Stimulated activated CD4-positive, alpha-beta T cell treated with anti-CD3 and anti-CD28 coated beads, Interleukin-1b, Interleukin-23, amount 100 ng/mL, for 24 hours (primary cell): Measurements from ENCODE around the gene FAH.

Experiments used
- DNase-seq, 4 experiments: peaks; one replicate each; pipeline ENCODE4 v3.0.0-alpha.2; 2020; ENCODE audit warnings: low read depth in 4 of 4, low spot score in 1 of 4

FAH gene

DNA sequence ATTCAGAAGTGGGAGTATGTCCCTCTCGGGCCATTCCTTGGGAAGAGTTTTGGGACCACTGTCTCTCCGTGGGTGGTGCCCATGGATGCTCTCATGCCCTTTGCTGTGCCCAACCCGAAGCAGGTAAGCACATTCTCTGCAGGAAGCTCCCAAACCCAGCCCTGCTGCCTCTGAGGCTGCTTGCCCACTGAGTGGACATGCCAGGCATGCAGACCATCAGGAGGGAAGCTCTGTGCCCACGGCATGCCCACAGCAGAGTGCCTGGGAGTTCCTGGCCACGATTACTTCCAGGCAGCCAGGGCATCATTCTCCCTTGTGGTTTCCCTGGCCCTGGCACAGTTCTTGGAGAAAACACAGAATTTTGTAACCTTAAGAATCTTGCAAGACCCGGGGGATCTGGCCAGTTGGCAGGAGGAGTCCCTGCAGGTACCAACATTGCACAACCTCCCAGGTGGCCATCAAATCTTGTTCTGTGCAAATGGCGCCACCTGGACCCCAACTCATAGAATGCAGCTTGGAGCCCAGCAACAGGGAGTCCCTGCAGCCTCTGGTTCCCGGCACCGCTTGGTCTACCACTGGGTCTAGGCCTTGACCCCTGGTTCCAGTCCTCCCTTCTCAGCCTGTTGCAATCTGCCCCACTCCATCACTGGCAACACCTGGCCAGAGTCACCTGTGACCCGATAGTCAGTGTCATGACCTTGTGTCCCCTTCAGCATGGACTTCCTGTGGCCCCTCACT, 20.4 kb downstream of the FAH start:
- peak; percentile 46 to 53 (median 50) for DNase-seq

DNA sequence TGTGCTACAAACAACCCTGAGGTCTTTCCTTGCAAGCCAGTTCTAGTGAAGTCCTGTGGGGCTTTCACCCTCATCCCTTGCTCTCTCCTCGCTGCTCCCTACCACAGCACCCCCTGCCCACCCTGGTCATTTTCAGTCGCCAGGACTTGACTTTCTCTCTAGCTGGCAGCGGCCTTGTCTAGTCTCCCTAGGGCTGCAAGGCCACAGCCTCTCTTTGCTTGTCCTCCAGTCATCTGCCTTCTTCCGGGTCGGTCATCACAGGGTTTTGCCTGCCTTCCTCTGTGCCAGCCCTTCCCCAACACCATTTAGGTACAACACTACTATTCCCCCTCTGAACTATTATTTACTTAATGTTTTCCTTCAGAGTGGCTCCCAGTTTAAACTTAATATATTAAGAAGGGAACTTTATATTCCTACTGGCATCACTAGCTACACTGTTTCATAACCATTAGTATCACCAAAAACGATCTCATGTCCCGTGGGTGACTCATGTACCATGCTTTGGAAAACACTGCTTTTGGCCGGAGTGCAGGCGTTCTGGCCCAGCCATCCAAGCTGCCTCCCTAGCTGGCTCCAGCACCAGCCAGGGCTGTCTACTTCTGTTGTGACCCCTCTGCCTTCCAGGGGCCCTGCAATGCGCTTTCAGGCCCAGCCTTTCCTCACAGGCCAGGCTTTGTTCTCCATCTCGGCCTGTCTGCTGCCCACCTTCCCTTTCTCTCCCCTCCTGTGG, 21.4 kb downstream of the FAH start:
- DNase-seq: no peak

DNA sequence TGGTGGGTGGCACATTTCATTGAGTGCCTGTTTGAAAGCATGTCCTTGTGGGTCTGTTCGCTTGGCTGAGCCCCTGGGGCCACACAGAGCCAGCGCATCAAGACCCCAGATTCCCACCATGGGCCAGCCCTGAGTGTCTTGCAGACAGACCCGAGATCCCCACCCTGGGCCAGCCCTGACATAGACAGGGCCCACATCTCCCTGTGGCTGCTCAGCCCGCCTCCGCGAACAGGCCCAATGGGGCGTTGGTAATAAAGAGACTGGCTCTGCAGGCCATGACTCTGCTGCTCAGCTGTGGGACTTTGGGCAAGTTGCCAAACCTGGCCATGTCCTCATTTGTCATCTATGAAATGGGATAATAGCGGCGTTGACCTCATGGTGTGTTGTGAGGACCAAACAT, 22.6 kb downstream of the FAH start:
- no peak for DNase-seq

DNA sequence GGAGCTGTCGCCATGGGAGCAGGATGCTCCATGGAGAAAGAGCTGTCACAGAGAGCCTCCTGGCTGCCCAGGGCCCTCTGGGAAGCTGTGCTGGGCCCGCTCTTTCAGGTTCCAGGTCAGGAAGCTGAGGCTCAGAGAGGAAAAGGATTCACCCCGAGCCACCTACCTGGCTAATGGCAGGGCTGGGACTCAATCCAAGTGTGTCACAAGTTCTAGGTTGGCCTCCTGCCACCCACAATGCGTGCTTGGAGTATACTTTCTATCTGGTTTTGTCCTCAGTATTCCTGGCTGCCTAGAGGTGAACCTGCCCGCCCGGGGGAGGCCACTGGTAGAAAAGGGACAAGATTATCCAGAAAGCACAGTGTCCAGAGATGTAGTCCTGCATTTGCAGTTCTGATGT, 23.6 kb downstream of the FAH start:
- DNase-seq: no peak

DNA sequence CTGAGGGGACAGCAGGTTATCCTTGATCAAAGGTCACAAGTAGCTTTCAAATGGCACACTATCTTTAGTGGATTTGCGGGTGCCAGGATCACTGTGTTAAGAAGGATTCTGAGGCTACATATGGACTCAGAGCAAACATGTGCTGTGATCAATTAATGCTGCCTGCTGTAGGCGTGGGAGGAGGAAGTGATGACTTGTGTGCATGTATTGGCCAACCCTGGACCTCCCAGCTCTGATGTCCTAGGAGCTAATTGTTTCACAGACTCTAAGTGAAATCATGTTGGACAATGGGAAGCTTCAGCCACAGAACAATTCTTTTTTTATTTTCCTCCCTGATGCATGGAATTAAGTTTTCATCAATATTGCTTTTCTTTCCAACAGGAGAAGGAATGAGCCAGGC, 24.4 kb downstream of the FAH start:
- DNase-seq: no peak

DNA sequence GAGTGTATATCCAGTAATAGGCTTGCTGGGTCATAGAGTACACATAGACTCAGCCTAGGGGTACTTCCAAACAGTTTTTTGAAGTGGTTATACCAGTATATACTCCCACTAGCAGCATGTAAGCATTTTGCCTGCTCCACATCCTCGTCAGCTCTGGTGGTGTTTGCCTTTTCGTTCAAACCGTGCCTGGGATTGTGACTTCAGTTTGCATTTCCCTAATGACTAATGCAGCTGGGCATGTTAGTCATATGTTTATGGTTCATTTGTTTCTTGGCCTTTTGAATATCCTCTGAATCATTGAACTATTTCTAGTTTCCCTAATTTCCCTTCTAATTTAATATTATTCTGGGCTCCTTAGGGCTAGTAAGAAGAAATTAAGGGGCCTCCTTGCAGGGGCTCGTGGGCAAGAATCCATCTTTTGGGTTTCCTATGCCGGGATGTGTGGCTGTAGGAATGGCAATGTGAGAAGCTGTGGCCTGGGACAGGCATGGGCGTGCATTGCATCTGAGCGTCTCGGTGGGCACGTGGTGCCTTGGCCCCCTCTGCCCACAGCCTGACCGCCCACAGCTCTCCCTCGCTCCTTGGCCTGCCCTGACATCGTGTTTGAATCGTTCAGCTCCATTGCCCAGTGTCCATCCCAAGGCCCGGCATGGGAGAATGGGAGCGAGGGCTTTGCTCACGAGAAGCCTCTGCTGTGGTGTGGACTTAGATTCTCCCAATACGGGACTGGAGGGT, 26.4 kb downstream of the FAH start:
- DNase-seq: no peak

DNA sequence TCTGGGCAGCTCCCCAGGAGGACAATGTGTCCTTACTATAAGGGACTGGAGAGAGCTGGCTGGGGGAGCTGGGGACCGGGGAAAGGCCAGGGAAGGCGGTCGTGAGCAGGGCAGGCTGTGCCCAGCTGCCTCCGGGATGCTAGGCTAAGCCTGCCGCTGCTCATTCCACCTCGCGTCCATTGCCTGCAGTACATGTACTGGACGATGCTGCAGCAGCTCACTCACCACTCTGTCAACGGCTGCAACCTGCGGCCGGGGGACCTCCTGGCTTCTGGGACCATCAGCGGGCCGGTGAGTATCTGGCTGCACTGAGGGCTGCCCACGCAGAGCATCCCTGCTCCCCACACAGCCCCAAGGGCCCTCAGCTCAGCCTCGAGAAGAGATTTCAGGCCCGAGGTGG, 27.1 kb downstream of the FAH start:
- no peak for DNase-seq

DNA sequence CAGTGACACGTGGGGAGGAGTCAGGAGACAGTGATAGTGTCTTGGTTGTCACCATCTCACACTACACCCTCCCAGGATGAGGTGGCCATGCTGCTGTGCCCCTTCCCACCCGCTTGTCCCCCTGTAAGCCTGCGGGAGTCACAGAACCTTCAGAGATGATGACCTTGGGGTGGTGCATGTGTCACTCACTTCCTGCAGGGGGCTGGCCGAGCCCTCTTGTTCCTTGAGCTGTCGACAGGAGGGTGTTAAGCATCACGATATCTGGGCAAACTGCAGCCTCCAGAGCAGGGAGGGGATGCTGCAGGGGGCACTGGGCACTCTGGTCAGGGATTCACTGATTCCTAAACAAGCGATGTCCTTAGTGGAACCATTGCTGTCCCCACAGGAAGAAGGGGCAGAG, 27.7 kb downstream of the FAH start:
- no peak for DNase-seq

DNA sequence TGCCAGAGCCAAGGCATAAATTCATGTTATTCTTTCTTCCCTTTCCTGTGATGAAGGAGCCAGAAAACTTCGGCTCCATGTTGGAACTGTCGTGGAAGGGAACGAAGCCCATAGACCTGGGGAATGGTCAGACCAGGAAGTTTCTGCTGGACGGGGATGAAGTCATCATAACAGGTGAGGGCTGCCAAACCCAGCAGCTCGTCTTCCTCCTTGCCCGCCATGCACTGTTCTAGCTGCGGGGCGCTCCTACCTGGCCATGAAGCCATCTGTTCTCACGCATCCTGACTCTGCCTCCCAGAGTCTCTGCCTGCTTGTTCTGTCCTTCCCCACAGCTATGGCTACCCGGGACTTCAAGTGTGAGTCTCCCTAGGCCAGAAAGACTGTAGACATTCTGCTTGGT, 28.2 kb downstream of the FAH start:
- no peak for DNase-seq

DNA sequence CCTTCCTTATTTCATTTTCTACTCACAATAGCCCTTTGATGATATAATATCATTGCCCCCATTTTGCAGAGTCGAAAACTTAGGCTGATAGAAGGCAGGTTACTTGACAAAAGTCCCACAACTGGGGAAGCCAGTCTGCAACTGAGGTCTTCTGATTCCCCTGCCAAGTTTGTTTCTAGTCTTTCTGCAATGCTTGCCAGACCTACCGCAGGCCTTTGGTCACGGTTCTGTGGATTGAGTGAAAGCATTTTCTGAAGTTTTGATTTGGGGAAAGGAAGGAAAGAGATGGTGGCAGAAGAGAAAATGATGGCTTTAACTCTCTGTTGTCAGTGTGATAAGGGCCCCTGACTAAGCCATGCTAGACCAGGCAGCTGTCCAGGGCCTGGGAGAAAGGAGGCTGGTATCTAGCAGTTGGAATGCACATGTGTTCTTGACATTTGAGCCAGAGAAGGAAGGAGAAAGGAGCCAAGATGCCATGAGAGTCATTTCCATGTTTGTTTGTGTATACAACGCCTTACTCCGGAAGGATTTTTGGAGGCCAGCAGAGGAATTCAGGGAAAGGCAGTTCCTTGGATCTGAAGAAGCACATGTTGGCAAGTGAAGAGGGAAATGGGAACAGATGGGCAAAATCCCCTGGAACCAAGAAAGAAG, 29.9 kb downstream of the FAH start:
- no peak for DNase-seq

DNA sequence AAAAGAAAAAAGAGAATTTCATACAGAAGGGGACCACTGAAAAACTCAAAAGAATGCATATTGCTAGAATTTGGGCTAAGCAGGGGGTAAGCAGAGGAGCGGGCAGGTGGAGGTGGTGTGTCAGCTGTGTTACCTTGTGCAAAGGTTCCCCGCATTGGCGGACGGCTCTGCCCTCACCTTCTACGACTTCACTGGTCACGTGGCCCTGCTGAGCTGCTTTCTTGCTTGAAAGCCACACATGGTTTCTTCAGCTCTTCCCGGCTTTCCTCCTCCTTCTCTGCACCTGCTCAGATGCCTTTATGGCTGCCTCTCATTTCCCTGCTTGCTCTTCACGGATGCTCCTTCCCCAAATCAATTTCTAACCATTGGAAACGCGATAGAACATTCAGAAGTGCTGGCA, 30.5 kb downstream of the FAH start:
- DNase-seq: no peak

DNA sequence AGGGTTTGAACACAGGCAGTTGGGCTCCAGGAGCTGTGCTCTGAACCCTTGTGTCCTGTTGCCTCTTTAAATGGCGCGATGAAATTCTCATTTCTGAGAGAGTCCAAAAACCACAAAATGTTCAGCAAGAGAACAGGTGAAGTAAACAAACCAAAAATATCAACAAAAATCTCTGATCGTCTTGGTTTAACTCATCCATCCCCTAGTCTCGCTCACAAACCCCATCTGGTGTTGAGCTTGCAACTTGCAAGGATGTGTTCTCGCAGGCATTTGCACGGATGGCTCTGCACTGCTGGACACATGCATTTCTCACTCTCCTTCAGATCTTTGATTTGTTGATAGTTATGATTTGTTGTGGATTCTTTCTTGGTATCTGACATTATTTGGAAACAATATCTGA, 31.1 kb downstream of the FAH start:
- no peak for DNase-seq

DNA sequence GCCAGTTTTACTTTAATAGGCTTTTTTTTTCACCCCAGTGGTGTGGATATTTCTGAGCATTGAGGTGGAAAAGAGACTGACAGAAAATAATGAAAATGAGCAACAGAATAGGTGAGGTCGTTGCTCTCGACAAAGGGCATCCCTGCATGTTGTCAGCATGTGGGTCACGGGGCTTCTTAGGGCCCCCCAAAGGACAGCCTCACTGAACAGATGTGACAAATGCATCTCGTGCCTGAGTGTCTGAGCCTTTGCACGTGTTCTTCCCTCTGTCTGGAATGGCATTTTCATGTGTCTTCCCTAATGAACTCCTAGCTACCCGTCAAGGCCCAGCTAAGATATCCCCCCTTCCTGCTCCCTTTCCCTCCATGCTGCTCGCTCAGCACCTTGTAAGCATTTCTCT, 31.8 kb downstream of the FAH start:
- DNase-seq: no peak

DNA sequence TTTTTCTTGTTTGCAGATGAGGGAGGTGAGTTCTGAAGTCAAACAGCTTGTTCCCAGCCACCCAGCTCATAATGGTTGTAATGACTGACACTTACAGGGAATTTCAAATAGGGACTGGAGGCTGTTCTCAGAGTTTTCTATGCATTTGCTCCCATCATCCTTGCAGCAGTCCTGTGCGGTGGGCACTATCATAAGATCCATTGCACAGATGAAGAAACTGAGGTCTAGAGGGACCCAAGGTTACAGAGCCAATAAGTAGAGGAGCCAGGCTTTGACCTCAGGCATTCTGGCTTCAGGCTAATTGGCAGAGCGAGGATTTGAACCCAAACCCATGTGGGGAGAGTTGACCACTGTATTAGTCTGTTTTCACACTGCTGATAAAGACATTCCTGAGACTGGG, 32.4 kb downstream of the FAH start:
- no peak for DNase-seq

DNA sequence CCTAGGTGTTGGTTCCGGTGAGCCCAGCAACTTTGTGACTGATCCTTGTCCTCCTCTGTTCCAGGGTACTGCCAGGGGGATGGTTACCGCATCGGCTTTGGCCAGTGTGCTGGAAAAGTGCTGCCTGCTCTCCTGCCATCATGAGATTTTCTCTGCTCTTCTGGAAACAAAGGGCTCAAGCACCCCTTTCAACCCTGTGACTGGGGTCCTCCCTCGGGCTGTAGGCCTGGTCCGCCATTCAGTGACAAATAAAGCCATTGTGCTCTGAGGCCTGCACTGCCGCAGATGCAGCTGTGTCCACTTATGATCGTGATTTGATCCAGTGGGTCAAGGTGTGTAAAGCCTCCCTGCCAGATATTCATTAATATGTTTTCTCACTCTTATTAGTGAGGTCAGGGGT, 33.3 kb downstream of the FAH start:
- no peak for DNase-seq

DNA sequence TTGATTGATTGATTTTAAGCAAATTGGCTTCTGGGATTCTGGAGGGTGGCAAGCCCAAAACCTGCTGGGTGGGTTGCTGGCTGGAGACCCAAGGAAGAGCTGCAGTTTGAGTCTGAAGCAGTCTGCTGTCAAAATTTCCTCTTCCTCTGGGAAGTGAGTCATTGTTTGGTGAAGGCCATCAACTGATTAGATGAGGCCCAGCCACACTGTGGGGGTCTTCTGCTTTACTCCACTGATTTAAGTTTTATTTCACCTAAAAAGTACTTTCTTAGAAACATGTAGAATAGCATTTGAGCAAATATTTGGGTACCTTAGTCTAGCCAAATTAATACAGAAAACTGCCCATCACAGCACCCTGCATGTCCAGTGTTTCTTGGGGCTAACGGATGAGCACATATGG, 33.8 kb downstream of the FAH start:
- no peak for DNase-seq

DNA sequence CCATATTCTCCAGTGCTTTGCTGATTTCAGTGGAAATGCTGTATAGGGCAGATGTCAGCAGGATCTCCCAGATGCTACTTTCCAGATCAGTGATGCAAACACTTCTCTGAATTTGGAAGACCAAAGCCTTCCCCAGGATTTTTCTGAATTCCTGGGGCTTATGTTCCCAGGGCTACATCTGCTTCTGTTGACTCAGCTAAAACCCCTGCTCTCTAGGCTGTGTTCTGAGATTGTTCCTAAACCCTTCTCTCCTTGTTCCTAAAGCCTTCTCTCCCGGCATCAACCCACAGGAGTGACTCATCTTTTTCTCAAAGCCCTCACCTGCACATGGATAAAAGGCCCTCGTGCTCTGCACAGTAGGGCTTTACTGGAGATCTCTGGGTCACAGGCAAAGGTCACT, 35.5 kb downstream of the FAH start:
- no peak for DNase-seq

DNA sequence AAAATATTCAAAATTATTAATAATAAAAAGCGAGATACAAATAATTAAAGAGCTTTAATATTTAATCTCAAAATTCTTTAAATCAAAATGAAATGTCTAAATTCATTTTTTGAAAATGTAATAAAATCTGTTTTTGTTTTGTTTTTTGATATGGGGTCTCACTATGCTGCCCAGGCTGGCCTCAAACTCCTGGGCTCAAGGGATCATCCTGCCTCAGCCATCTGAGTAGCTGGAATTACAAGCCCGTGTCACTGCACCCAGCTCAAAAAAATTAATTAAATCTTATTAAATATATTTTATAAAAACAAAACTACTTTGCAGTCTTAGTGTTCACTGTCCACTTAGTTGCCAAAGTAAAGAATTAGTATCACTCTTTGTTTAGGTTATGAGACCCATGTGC, 38.4 kb downstream of the FAH start:
- DNase-seq: no peak

DNA sequence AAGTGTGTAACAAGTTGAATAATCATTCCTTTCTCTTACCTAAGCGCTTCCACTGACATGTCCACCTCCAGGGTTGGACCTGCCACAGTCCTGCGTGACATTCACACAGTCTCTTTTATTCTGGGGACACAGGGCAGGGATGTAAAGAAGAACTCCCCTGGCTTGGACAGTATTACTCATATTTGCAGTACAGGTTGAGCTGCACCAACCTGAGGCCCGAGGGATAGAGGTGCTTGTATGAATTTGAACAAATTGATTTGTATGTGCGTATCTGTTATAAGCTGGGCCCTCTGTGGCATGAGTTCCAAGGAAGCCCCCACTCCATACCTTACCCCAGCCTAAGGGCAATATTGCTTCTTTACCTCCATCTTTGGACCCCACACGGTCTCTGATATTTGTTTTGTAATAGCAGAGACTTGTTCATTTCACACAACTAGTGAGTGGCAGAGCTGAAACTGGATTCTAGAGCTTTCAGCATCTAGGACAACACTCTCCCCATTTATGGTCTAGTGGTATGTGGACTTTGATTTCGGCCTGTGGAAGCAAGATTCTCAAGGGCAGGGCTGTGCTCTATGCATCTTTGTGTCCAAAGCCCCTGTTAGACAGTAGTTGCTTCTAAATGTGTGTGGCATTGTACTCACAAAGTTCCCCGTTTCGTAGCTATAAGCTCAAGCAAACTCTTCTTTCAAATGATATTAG, 39.2 kb downstream of the FAH start:
- no peak for DNase-seq

DNA sequence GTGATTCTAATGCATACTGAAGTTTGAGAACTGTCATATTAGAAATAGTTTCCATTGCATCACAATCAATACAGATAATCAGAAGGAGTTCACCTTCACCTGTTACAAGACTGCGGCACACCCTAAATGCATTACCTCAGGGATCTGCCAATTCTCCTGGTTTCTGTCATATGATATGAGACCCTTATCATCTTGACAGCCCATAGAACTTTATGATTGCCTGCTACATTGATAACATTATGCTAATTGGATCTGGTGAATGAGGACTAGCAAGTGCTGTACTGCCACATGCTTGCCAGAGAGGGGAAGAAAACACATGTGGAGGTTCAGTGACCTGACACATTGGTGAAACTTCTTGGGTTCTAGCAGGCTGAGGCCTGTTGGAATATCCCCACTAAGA, 41.4 kb downstream of the FAH start:
- DNase-seq: no peak

DNA sequence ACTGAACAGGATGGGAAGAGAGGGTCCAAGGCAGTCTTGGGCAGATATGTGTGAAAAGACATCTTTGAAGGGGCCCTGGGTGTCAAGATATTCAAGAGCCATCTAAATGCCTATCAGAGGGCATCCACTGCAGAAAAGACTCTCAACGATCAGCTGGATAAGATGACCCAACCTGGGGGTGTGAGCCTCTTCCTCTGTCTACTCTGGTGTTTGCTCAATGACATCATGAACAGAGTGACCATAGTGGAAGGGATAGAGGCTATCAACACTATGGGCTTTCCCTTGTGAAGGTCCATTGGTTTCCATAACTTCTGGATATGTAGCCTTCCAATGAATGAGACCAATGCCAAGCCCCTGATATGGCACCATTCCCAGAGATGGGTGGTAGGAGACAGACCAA, 42.1 kb downstream of the FAH start:
- no peak for DNase-seq
